PC-3 (cell line): Measurements from ENCODE around the gene VKORC1L1.

Source experiments
- CTCF ChIP-seq: fragments of 300-600 bp; sonication (generic); conservative IDR thresholded peaks from 2 replicates; pipeline ENCODE4 v1.5.1; 2017; ENCODE audit warnings: antibody characterized with exemption, low read depth, mild to moderate bottlenecking, low read length
- EZH2 ChIP-seq: fragments of 300-600 bp; sonication (generic); IDR thresholded peaks from one replicate; pipeline ENCODE4 v1.6.1; 2017; ENCODE audit warnings: antibody characterized with exemption, mild to moderate bottlenecking, low read length; ENCODE audit not compliant: unreplicated experiment
- EZH2phosphoT487 ChIP-seq: fragments of 300-600 bp; sonication (generic); IDR thresholded peaks from 2 replicates; pipeline ENCODE4 v1.6.1; 2018; ENCODE audit warnings: mild to moderate bottlenecking, antibody characterized with exemption, low read length, borderline replicate concordance

GRCh38 chr7:65953890-65954450 lies 81.1 kb downstream of the VKORC1L1 start:
- no peak for TF ChIP-seq CTCF
- TF ChIP-seq EZH2phosphoT487 = no peak
- TF ChIP-seq EZH2 = no peak
